ENCODE data around the gene DNLZ. TPM values are rescaled to one million over a fixed set of nuclear protein-coding genes. Genes with fewer than 3 reads are reported as not detected.

Gene DNLZ
- polyA plus RNA-seq, 1 of the 3 experiments (the other 2 are of a cell fraction), result 40.6 TPM

- TF ChIP-seq, protein P1, sequence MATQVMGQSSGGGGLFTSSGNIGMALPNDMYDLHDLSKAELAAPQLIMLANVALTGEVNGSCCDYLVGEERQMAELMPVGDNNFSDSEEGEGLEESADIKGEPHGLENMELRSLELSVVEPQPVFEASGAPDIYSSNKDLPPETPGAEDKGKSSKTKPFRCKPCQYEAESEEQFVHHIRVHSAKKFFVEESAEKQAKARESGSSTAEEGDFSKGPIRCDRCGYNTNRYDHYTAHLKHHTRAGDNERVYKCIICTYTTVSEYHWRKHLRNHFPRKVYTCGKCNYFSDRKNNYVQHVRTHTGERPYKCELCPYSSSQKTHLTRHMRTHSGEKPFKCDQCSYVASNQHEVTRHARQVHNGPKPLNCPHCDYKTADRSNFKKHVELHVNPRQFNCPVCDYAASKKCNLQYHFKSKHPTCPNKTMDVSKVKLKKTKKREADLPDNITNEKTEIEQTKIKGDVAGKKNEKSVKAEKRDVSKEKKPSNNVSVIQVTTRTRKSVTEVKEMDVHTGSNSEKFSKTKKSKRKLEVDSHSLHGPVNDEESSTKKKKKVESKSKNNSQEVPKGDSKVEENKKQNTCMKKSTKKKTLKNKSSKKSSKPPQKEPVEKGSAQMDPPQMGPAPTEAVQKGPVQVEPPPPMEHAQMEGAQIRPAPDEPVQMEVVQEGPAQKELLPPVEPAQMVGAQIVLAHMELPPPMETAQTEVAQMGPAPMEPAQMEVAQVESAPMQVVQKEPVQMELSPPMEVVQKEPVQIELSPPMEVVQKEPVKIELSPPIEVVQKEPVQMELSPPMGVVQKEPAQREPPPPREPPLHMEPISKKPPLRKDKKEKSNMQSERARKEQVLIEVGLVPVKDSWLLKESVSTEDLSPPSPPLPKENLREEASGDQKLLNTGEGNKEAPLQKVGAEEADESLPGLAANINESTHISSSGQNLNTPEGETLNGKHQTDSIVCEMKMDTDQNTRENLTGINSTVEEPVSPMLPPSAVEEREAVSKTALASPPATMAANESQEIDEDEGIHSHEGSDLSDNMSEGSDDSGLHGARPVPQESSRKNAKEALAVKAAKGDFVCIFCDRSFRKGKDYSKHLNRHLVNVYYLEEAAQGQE (IDR thresholded peaks at IDR 0.05; ENCODE audit: low read depth, low read length), result no peak
- TF ChIP-seq SMC3 (IDR thresholded peaks at IDR 0.05; ENCODE audit: low read depth, low read length) (no peak), TEAD4 (IDR thresholded peaks at IDR 0.05; ENCODE audit: borderline replicate concordance, insufficient read depth) (no peak), RCOR1 (IDR thresholded peaks at IDR 0.05; ENCODE audit: low read length) (no peak)
Measured at GRCh38 chr9:136378170-136379002, 14.8 kb upstream of the DNLZ start (continued).

- POLR2A ChIA-PET, result interaction anchor here (1.0 kb wide), 1 partner anchor 12 kb away, joined by 3 read pairs; no protein-coding TSS in a partner anchor
- CTCF ChIA-PET, result interaction anchor here (1.7 to 3.9 kb wide), 2 partner anchors 14 to 23 kb away, joined by 4 to 15 read pairs; partner anchors contain the start of gene DNLZ
- WGBS (ENCODE audit: low lambda C conversion rate), result 98% methylated on average over 7 of the region's 32 CpGs
- TF ChIP-seq FOXM1 (IDR thresholded peaks at IDR 0.05; ENCODE audit: low read depth), result no peak
- TF ChIP-seq TEAD4 (IDR thresholded peaks at IDR 0.05; ENCODE audit: borderline replicate concordance, insufficient read depth), result no peak
- no peak for TF ChIP-seq RFX5 (IDR thresholded peaks at IDR 0.05; ENCODE audit: low read length)
- TF ChIP-seq, protein P1 (IDR thresholded peaks at IDR 0.05; ENCODE audit: low read depth, low read length), result no peak
- no peak for TF ChIP-seq SIN3A (IDR thresholded peaks at IDR 0.05; ENCODE audit: borderline replicate concordance, low read depth, low read length)
- TF ChIP-seq EZH2phosphoT487 (IDR thresholded peaks at IDR 0.05; ENCODE audit: borderline replicate concordance, low read depth), result no peak
- TF ChIP-seq CTCF (IDR thresholded peaks at IDR 0.05), result no peak
- no peak for TF ChIP-seq MXI1 (IDR thresholded peaks at IDR 0.05; ENCODE audit: low read depth, low read length)
- TF ChIP-seq RAD21 (IDR thresholded peaks at IDR 0.05; ENCODE audit: low read length), result no peak
- no peak for TF ChIP-seq NRF1 (IDR thresholded peaks at IDR 0.05; ENCODE audit: low read depth, low read length)
- TF ChIP-seq RXRA (IDR thresholded peaks at IDR 0.05; ENCODE audit: borderline replicate concordance, low read depth), result no peak
- no peak for TF ChIP-seq TAF1 (IDR thresholded peaks at IDR 0.05; ENCODE audit: borderline replicate concordance, low read depth, low read length)
- TF ChIP-seq, protein P2, sequence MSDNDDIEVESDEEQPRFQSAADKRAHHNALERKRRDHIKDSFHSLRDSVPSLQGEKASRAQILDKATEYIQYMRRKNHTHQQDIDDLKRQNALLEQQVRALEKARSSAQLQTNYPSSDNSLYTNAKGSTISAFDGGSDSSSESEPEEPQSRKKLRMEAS (IDR thresholded peaks at IDR 0.05; ENCODE audit: low read depth), result no peak
- TF ChIP-seq TCF12 (IDR thresholded peaks at IDR 0.05), result no peak
- no peak for TF ChIP-seq GATA2 (CRISPR knock-in tag; IDR thresholded peaks at IDR 0.05)
- TF ChIP-seq MEF2A (IDR thresholded peaks at IDR 0.05; ENCODE audit: borderline replicate concordance, low read depth), result no peak
Measured at GRCh38 chr9:136377341-136378169, 14.0 kb upstream of the DNLZ start.

More at GRCh38 chr9:136377341-136378169, 14.0 kb upstream of the DNLZ start:
- Histone ChIP-seq H3F3A (replicated peaks; ENCODE audit: insufficient read depth) (no peaks in the 10 kb centered on the region), H3K4me3 (ENCODE audit: low read depth in 2 of 2, low read length in 1 of 2) (no peak overlapping the region), H3K79me2 (ENCODE audit: insufficient read depth) (no peaks in the 10 kb centered on the region), H3K9me3 (no peaks in the 10 kb centered on the region), H3K9me2 (no peaks in the 10 kb centered on the region), H3K9ac (no peak overlapping the region), H4K20me1 (ENCODE audit: insufficient read depth) (no peaks in the 10 kb centered on the region), H3K27ac (ENCODE audit: low read depth in 2 of 2, low read length in 1 of 2) (no peak overlapping the region; a peak in 1 of 4 replicates), H3K4me1 (ENCODE audit: control insufficient read depth in 1 of 2, insufficient read depth in 2 of 2, low read depth in 1 of 2, low read length in 1 of 2) (peaks cover 0 to 36% of the 10 kb centered on the region in 2 experiments; a peak in 1 of 4 replicates), H2AFZ (ENCODE audit: low read depth) (no peak overlapping the region), H3K27me3 (ENCODE audit: insufficient read depth) (no peaks in the 10 kb centered on the region), H3K36me3 (replicated peaks in 1 of 2; ENCODE audit: control insufficient read depth in 1 of 2, insufficient read depth in 2 of 2, low read length in 1 of 2) (peaks cover 0 to 59% of the 10 kb centered on the region in 2 experiments), H3K4me2 (no peak overlapping the region)
- DNase-seq, result no peak

Data from SK-N-SH (cell line).